GM04504 (cell line): ENCODE measurements around the gene GSTM1.
A peak's percentile ranks its signal among the peaks of the same experiment; 100 is the strongest.
"Not testable (repeated sequence)": the region's sequence is repeated elsewhere in the genome, so short reads cannot be mapped to it uniquely, and the experiment has no call there.

ENCODE experiments used
- DNase-seq: peaks from one replicate; pipeline ENCODE4 v3.0.0-alpha.2; 2012; ENCODE audit warnings: low read depth

The GSTM1 gene

DNA sequence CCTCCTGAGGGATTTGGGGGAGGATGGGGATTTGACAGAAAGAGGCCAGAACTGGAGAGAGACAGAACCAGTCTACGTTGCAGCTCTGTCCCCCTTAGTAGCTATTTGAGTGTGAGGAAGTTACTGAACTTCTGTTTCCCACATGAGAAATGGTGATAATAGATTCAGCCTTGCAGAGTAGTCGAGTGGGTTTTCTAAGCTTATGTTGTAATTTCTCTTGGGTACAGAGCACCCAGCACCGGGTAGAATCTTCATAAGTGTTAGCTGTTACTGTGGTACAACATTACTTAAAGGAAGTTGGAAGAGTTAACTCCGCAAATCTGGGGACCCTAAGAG is 27.0 kb upstream of the GSTM1 start:
- DNase-seq = not testable (repeated sequence)

DNA sequence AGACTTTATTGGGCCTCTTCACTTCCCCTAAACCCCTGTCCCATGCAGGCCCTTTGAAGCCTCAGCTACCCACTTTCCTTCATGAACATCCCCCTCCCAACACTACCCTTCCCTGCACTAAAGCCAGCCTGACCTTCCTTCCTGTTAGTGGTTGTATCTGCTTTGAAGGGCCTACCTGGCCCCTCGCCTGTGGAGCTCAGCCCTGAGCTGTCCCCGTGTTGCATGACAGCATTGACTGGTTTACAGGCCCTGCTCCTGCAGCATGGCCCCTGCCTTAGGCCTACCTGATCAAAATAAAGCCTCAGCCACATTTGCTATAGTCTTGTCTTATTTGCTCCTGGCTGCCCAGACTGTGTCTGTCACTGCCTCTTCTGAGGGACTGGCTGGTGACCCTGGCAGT is 26.2 kb upstream of the GSTM1 start:
- no peak for DNase-seq

DNA sequence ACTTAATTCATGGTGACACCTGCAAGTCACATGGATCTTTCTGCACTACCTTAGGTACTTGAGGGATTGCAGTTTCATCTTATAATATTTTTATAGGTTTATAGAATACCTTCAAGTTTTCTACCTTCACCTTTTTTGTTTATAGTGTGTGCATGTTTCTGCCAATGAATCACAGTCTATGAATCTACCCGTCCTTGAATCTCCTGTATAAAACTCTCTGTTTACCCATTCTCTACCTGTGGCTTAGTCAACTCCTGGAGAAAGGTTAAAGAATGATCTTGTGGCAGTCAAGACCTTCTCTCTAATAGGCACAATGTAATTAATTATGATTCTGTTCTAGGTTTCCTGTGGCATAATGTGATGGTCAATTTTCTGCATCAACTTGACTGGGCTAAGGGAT is 22.9 kb upstream of the GSTM1 start:
- DNase-seq = no peak

DNA sequence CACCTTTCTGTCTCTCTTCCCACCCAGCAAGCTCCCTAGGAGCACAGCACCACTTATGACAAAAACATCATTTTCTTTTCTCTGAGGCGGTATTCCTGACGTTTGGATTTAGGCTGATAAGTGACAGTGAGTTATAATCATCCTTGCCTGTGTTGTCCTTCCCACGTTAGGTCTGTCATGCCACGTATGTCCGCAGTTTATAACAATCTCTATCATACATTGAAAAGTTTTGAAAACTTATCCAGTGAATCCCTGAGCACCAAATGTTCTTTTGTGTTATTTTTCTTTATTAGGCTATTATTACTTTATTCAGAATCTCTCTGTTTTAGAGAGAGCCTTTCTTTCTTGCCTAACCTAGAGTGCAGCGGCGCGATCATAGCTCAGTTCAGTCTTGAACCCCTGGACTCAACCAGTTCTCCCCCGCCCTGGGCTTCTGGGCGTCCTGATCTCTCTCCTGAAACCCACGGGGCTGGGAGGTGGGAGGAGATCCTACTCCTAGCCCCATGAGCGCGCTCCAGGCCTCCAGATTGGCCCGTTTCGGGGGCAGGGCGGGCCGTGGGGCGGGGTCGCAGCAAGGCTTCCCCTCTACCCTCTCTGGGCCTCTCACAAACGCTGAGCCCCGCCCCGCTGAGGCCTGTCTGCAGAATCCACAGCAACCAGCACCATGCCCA is 20.0 kb upstream of the GSTM1 start, which contains the start of gene GSTM2:
TSS of gene GSTM2 (plus strand) at position 606 of the 671 bp plus-strand sequence. CDS start at position 665, 59 bp downstream.
- DNase-seq = peak; percentile 70

DNA sequence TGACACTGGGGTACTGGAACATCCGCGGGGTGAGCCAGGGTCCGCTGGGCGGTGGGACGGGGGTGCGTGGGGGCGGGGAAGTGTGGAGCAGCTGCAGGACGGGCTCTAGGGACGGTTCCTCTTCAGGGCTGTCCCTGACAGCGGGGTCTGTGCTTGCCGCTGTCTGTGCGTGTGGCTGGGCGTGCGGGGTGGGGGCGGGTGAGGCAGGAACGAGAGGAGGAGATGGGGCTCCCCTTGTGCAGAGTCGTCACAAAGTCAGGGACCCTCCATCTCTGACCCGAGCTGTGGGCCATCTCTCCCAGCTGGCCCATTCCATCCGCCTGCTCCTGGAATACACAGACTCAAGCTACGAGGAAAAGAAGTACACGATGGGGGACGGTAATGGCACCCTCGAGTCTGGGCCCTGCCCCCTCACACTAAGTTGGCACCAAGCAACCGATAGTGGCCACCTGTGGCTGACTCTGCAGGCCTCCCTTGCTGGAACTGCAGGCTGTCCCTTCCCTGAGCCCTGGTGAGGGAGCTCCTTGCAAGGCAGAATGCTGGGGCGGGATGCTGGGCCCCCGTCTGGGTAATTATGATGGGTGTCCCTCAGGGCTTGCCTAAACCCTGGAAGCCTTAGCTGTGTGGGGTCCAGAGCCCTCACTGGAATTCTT is 19.4 kb upstream of the GSTM1 start:
- DNase-seq = no peak

DNA sequence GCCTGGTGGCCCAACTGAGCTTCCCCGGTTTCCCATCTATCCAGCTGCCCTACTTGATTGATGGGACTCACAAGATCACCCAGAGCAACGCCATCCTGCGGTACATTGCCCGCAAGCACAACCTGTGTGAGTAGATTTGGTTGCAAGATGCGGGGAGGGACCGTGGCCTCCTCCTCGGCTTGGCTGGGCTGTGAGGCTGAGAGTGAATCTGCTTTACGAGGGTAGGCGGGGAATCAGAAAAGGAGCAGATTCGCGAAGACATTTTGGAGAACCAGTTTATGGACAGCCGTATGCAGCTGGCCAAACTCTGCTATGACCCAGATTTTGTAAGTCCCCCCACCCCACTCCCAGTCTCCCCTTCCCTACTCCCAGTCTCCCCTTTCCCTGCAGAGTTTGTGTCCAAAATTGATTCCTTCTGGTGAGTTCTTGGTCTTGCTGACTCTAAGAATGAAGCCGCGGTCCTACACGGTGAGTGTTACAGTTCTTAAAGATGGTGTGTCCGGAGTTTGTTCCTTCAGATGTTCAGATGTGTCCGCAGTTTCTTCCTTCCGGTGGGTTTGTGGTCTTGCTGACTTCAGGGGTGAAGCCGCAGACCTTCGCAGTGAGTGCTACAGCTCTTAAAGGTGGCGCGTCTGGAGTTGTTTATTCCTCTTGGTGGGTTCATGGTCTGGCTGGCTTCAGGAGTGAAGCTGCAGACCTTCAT is 18.2 kb upstream of the GSTM1 start:
- DNase-seq = no peak

DNA sequence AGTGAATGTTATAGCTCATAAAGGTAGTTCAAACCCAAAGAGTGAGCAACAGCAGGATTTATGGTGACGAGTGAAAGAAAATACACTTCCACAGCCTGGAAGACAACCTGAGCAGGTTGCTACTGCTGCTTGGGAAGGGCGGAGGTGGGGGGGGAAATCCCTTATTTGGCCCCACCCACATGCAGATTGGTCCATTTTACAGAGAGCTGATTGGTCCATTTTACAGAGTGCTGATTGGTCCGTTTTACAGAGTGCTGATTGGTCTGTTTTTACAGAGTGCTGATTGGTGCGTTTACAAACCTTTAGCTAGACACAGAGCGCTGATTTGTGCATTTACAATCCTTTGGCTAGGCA is 17.7 kb upstream of the GSTM1 start:
- DNase-seq = not testable (repeated sequence)

DNA sequence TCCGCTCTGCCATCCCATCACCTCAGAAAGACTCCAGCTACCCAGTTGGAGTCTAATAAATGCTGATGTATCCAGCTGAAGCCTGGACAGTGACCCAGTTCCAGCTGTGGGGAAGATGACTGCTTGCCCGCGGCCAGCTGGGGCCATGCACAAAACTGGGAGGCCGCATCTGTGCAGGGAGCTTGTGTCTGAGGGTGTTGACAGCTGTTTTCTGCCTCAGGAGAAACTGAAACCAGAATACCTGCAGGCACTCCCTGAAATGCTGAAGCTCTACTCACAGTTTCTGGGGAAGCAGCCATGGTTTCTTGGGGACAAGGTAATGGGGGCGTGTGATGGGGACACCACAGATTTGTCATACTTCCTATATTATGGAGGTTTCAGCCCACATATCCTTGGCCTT is 16.6 kb upstream of the GSTM1 start:
- DNase-seq = no peak

DNA sequence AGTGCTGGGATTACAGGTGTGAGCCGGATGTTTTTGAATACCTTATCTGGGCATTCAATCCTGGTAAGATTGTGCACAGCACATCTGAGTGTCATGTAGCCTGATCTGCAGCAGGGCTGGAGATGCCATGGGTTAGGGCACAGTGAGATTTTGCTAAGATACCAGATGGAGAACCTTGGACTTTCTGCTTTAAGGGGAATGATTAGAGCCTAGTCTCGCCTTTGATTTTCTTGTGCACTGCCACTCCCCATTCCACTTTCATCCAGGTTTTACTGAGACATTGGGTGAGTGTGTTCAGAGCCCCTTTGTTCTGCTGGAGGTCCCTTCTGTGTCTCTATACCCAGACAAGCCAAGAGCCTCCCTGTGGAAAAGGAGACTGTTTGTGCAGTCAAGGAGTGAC is 13.8 kb upstream of the GSTM1 start:
- not testable (repeated sequence) for DNase-seq

DNA sequence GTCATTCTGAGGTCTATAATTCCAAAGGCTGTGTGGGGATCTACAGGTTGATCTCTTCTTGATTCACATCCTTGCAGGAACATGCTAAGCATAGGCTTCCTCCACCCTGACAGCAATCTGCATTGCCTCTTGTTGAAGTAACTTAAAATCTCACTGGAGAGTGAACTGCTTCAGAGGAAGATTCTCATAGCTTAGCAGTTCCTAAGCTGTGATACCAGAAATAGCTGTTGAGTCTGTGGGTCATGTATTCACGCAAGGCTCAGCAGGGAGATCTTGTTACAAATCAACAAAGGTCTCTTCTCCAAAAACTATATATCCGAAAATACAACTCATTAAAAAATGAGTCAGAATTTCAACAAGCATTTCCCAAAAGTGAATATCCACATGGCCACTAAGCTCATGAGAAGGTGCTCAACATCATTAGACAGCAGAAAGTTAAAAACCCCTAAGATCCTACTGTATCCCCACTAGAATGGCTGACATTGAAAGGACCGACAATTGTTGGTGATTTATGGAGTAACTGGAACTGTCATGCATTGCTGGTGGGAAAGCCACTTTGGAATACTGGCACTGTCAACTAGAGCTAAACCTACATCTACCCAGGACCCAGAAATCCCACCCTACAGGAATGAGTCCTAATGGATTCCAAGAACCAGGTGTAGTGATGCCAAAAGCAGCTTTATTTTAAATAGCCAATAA is 10.8 kb upstream of the GSTM1 start:
- not testable (repeated sequence) for DNase-seq

DNA sequence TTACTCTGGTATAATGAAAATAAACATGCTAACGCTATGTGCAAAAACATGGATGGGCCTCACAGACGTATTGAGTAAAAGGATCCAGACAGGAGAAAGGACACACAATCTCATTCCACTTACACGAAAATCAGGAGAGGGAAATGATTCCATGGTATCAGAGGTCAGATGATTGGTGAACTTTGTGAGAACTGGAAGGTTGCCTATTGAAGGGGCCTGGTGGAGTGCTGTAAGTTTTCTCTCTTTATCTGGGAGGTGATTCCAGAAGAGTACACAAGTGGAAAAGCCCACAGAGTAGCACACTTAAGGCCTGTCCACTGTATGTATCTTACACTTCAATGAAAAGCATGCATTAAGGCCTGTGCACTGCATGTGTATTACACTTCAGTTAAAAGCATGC is 10.2 kb upstream of the GSTM1 start:
- DNase-seq = no peak

DNA sequence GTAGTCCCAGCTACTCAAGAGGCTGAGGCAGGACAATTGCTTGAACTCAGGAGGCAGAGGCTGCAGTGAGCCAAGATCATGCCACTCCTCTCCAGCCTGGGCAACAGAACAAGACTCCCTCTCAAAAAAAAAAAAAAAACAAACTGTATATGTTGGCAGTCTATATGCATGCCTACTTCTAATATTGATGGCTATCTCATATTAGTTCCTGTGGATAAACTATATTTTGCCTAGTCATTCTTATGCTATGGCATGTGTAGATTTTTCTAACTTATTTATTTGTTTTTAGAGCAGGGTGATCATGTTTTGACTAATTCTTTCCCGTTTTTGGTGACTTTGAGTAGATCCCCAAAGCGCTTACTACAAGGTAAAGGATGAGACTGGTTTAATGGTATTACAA is 9.0 kb upstream of the GSTM1 start:
- not testable (repeated sequence) for DNase-seq

DNA sequence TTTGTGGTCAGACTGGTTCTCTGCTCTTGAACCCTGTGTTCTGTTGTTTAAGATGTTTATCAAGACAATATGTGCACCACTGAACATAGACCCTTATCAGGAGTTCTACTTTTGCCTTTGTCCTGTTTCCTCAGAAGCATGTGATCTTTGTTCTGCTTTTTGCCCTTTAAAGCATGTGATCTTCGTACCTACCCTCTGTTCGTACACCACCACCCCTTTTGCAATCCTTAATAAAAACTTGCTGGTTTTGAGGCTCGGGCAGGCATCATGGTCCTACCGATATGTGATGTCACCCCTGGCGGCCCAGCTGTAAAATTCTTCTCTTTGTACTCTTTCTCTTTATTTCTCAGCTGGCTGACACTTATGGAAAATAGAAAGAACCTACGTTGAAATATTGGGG is 2.8 kb upstream of the GSTM1 start:
- DNase-seq = not testable (repeated sequence)

DNA sequence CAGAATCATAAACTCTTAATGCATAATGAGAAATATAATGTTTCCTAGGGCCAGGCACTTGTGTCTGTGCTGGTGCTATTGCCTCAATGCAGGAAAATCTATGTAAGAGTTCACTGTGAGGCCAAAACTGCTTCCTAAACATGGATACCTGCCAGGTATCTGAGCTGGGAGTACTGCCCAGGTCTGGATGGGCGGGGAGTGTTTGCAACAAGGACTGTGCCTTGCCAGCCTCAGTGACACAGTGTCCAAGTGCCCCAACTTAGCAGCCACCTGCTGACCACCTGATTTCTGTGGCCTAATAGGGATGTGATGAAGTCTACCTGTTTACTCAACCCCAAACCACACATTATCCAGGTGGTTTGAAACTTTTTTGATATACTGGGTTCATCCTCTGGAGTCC is 2.2 kb upstream of the GSTM1 start:
- DNase-seq = not testable (repeated sequence)

DNA sequence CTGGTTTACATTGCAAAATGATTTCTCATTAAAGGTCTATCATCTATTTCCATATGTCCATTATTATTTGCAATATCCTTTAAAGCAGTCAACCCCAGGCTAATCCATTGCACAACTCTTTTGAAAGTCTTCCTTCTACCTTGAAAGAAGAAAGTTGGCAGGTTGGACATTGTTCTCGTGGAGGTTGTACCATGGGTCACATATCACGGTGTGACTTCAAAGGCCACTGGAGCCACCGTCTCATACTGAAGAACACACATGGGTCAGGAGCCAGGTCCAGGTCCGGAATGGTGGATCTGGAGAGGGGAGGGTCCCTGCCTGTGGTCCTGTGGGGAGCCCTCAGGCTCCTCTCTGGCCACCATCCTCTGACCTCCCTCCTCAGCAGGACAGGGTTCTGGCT is 1.7 kb upstream of the GSTM1 start:
- DNase-seq = not testable (repeated sequence)

DNA sequence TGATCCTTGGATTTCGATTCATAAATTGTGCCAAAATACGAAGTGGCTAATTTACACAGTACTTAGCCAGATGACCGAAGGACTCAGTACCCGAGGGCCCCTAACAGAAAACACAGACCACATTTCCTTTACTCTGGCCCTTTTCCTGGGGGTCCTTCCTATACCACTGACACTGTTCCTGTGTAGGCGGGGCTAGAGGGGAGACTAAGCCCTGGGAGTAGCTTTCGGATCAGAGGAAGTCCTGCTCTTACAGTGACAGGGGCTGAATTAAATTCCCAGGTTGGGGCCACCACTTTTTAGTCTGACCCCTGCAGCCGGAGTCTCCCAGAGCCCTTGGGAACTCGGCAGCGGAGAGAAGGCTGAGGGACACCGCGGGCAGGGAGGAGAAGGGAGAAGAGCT is 508 bp upstream of the GSTM1 start:
- not testable (repeated sequence) for DNase-seq

DNA sequence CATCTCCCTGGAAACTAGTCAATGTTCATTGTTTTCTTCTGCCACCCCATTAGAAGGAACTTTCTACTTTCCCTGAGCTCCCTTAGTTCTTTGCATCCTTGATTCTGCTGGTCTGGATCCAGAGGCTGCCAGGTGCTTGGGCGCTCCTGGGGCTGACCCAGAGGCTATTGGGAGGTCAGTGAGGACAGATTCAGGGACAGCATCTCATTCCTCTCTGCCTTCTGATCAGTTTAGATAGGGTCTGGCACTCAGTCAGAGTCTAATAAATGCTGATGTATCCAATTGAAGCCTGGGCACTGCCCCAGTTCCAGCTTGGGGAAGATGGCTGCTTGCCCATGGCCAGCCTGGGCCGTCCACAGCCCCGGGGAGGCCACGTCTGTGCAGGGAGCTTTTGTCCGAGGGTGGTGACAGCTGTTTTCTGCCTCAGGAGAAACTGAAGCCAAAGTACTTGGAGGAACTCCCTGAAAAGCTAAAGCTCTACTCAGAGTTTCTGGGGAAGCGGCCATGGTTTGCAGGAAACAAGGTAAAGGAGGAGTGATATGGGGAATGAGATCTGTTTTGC is 2.3 kb downstream of the GSTM1 start:
- DNase-seq = no peak

DNA sequence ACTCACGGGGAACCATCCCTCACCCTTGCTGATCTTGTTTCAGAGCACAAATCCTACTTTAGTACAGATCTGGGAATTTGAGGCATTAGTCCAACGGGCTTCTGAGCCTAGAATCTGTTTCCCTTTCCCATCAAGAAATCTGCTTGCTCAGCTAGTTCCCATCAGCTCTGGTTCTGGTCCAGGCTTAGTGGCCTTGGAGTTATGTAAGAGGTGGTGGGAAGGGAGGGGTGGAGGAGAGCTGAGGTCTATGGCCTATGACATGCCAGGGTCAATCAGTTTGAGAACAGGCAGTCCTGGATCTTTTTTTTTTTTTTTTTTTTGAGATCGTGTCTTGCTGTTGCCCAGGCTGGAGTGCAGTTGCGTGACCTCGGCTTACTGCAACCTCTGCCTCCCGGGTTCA is 4.1 kb downstream of the GSTM1 start:
- no peak for DNase-seq

DNA sequence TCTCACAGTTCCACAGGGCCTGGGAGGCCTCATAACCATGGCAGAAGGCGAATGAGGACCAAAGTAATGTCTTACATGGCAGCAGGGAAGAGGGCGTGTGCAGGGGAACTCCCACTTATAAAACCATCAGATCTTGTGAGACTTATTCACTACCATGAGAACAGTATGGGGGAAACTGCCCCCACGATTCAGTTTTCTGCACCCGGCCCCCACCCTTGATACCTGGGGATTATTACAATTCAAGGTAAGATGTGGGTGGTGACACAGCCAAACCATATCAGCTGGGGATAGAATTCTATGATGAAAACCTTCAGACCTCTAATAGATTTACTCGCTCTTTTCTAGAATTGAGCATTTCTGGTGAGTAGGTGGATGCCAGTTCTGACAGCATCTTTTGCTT is 6.8 kb downstream of the GSTM1 start:
- DNase-seq = not testable (repeated sequence)

DNA sequence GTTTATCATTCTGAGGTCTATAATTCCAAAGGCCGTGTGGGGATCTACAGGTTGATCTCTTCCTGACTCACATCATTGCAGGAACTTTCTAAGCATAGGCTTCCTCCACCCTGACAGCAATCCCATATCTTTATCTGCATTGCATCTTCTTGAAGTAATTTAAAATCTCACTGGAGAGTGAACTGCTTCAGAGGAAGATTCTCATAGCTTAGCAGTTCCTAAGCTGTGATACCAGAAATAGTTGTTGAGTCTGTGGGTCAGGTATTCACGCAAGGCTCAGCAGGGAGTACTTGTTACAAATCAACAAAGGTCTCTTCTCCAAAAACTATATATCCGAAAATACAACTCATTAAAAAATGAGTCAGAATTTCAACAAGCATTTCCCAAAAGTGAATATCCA is 7.5 kb downstream of the GSTM1 start:
- not testable (repeated sequence) for DNase-seq

DNA sequence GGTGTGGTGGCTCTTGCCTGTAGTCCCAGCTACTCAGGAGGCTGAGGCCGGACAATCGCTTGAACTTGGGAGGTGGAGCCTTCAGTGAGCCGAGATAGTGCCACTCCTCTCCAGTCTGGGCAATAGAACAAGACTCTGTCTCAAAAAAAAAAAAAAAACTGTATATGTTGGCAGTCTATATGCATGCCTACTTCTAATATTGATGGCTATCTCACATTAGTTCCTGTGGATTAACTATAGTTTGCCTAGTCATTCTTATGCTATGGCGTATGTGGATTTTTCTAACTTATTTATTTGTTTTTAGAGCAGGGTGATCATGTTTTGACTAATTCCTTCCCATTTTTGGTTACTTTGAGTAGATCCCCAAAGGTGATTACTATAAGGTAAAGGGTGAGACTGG is 9.4 kb downstream of the GSTM1 start:
- DNase-seq = no peak

DNA sequence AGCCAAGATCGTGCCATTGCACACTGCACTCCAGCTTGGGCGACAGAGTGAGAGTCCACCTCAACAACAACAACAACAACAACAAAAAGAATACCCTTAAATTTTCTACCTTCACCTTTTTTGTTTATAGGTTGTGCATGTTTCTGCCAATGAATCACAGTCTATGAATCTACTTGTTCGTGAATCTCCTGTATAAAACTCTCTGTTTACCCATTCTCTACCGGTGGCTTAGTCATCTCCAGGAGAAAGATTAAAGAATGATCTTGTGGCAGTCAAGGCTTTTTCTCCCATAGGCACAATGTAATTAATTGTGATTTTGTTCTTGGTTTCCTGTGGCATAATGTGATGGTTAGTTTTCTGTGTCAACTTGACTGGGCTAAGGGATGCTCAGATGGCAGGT is 10.2 kb downstream of the GSTM1 start:
- DNase-seq = not testable (repeated sequence)
